ENCODE measurements around the gene NUP37.

- TF ChIP-seq CTCF (IDR thresholded peaks at IDR 0.05) (no peak), EZH2 (IDR thresholded peaks at IDR 0.05; ENCODE audit: borderline replicate concordance, insufficient read depth, low read depth, low read length, poor library complexity, severe bottlenecking) (no peak)
Observed at GRCh38 chr12:102167821-102168604, 48.1 kb upstream of the NUP37 start.
